Osteoblast (primary cell): Measurements from ENCODE around the gene KIAA1614. TPM values are rescaled to one million over a fixed set of nuclear protein-coding genes. Genes with fewer than 3 reads are reported as not detected.

Experiments
- DNase-seq: peaks from one replicate; pipeline ENCODE4 v3.0.0; 2011; ENCODE audit warnings: low spot score, mixed read lengths; ENCODE audit not compliant: insufficient read length; ENCODE audit errors: missing footprints
- H2AFZ ChIP-seq: 2 replicates; pipeline ENCODE4 v1.6.0; 2011; ENCODE audit warnings: mild to moderate bottlenecking, low read length
- H3K27ac ChIP-seq: 2 replicates; pipeline ENCODE4 v1.5.1; 2011; ENCODE audit warnings: mild to moderate bottlenecking, low read depth, low read length, moderate library complexity
- H3K27me3 ChIP-seq: 2 replicates; pipeline ENCODE4 v1.6.0; 2012; ENCODE audit warnings: mild to moderate bottlenecking, control low read depth, inconsistent platforms, low read length, moderate library complexity; ENCODE audit not compliant: insufficient read depth
- H3K36me3 ChIP-seq: 2 replicates; pipeline ENCODE4 v1.5.1; 2011; ENCODE audit warnings: mild to moderate bottlenecking, low read length, control low read depth, moderate library complexity; ENCODE audit not compliant: insufficient read depth
- H3K4me1 ChIP-seq: 2 replicates; pipeline ENCODE4 v1.5.1; 2011; ENCODE audit warnings: mild to moderate bottlenecking, low read length, control low read depth, moderate library complexity; ENCODE audit not compliant: insufficient read depth
- H3K4me2 ChIP-seq: 2 replicates; pipeline ENCODE4 v1.6.0; 2011; ENCODE audit warnings: mild to moderate bottlenecking, low read length; ENCODE audit not compliant: insufficient read depth
- H3K4me3 ChIP-seq: fragments of 200-600 bp; sonication (generic); 3 replicates; pipeline ENCODE4 v1.5.1; 2012; ENCODE audit warnings: mild to moderate bottlenecking, low read length, inconsistent platforms; ENCODE audit not compliant: insufficient read depth
- H3K79me2 ChIP-seq: 2 replicates; pipeline ENCODE4 v1.6.0; 2012; ENCODE audit warnings: mild to moderate bottlenecking, low read length, control low read depth, inconsistent platforms; ENCODE audit not compliant: insufficient read depth
- H3K9me3 ChIP-seq: 2 replicates; pipeline ENCODE4 v1.5.1; 2011; ENCODE audit warnings: low read depth, low read length, control low read depth
- H4K20me1 ChIP-seq: 2 replicates; pipeline ENCODE4 v1.6.0; 2012; ENCODE audit warnings: mild to moderate bottlenecking, low read length, control low read depth; ENCODE audit not compliant: insufficient read depth
- total RNA-seq: library from RNA; depleted of rRNA; stranded (reverse); fragments of >200 nt; gene quantifications from 2 replicates; pipeline ENCODE4 v1.2.3, GENCODE V29; 2012
- TF ChIP-seq, protein P1 (sequence below): IDR thresholded peaks from 2 replicates; pipeline ENCODE4 v1.5.1; 2011; ENCODE audit warnings: mild to moderate bottlenecking, low read depth, low read length, moderate library complexity; ENCODE audit errors: extremely low read depth

Gene KIAA1614
- total RNA-seq, 1 donor = 12.7 TPM

DNA sequence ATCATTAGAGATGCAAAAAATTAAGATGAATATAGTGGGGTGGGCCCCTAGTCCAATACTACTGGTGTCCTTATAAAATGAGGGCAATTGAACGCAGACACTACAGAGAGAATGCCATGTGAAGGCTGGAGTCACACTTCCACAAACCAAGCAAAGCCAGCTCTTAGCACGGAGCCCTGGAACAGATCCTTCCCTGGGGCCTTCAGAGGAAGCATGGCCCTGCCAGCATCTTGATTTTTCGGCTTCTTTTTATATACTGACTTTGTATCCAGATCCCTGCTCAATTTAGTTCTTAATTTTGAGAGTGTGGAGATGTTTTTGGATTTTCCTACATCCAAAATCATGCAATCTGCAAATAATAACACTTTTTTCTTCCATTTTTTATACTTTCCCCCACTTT is 10.2 kb upstream of the KIAA1614 start:
- TF ChIP-seq, protein P1, sequence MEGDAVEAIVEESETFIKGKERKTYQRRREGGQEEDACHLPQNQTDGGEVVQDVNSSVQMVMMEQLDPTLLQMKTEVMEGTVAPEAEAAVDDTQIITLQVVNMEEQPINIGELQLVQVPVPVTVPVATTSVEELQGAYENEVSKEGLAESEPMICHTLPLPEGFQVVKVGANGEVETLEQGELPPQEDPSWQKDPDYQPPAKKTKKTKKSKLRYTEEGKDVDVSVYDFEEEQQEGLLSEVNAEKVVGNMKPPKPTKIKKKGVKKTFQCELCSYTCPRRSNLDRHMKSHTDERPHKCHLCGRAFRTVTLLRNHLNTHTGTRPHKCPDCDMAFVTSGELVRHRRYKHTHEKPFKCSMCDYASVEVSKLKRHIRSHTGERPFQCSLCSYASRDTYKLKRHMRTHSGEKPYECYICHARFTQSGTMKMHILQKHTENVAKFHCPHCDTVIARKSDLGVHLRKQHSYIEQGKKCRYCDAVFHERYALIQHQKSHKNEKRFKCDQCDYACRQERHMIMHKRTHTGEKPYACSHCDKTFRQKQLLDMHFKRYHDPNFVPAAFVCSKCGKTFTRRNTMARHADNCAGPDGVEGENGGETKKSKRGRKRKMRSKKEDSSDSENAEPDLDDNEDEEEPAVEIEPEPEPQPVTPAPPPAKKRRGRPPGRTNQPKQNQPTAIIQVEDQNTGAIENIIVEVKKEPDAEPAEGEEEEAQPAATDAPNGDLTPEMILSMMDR = no peak
- Histone ChIP-seq H2AFZ (no peak overlapping the region), H3K27ac (no peak overlapping the region), H4K20me1 (no peaks in the 10 kb centered on the region), H3K4me3 (no peak overlapping the region), H3K4me2 (no peak overlapping the region), H3K4me1 (peaks cover 8% of the 10 kb centered on the region), H3K27me3 (no peaks in the 10 kb centered on the region), H3K36me3 (no peaks in the 10 kb centered on the region), H3K79me2 (no peaks in the 10 kb centered on the region), H3K9me3 (no peaks in the 10 kb centered on the region)
- no peak for DNase-seq

DNA sequence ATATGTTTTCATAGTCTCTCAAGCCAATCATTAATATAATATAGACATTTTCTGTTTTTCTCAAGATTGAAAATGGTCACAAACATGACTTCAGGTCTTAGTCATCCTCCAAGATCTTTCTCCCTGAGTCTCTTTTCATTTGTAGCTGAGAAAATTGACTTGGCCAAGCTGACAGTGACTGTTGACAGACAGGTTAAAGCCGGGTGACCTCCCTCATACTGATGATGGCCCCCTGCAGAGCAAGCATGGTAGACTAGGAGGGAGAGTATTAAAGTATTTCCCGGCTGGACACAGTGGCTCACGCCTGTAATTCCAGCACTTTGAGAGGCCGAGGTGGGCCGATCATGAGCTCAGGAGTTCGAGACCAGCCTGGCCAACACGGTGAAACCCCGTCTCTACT is 6.8 kb upstream of the KIAA1614 start:
- no peak overlapping the region for H3K4me3 ChIP-seq
- no peaks in the 10 kb centered on the region for H3K36me3 ChIP-seq
- TF ChIP-seq, protein P1 = no peak
- H3K9me3 ChIP-seq = no peaks in the 10 kb centered on the region
- H4K20me1 ChIP-seq = no peaks in the 10 kb centered on the region
- no peak overlapping the region for H3K27ac ChIP-seq
- peaks cover 4% of the 10 kb centered on the region for H3K4me1 ChIP-seq
- H3K27me3 ChIP-seq = no peaks in the 10 kb centered on the region
- H2AFZ ChIP-seq = no peak overlapping the region
- no peak for DNase-seq
- H3K4me2 ChIP-seq = no peak overlapping the region
- H3K79me2 ChIP-seq = peaks cover 4% of the 10 kb centered on the region

DNA sequence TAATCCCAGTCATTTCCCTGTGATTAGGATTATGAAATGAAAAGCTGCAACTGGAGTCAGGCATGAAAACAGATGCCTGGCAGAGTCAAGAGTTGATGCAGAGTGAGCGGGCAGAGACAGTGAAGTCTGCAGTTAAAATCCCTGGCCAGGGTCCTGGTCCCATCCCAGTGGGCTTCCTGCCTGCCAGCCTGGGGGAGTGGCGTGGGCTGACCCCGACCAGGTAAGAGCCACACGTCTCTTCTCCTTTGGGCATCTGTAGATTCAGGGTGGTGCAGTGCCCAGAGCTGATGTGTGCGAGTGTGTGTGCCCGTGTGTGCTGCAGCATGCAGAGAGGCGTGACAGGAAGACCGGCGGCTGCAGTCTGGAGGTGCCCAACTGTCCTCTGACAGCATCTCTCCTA is 6.2 kb upstream of the KIAA1614 start:
- Histone ChIP-seq H3K4me2 (no peak overlapping the region), H2AFZ (no peak overlapping the region), H4K20me1 (no peaks in the 10 kb centered on the region), H3K4me1 (peaks cover 8% of the 10 kb centered on the region), H3K27me3 (no peaks in the 10 kb centered on the region), H3K79me2 (peaks cover 8% of the 10 kb centered on the region), H3K36me3 (no peaks in the 10 kb centered on the region), H3K9me3 (no peaks in the 10 kb centered on the region), H3K4me3 (no peak overlapping the region), H3K27ac (no peak overlapping the region)
- DNase-seq = peak; percentile 51
- TF ChIP-seq, protein P1 = no peak

DNA sequence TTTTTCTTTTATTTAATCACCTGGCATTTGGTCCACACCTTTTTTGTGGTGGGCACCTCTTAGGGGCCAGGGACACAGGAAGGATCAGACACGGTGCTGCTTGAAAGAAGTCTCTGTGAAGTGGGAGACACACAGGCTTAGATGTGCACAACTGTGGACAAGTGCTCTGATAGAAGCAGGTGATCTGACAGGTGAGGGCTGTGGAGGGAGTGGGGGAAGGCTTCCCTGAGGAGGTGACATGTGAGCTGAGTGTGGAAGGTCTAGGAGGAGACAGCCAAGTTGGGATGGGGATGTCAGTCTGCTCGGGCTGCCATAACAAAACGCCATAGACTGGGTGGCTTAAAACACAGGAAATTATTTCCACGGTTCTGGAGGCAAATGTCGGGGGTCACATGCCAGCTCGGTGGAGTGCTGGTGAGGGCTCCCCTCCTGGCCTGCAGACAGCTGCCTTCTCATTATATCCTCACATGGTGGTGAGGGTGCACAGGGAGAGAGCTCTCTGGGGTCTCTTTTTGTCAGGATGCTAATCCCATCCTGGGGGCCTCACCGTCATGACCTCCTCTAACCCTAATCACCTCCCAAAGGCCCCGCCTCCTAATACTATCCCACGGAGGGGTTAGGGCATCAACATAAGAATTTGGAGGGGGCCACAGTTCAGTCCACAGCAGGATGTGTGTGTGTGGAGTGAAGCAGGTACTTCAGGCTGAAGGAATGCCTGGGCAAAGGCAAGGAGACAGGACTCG is 5.2 kb upstream of the KIAA1614 start:
- DNase-seq = peak; percentile 31
- Histone ChIP-seq H3K36me3 (no peaks in the 10 kb centered on the region), H2AFZ (no peak overlapping the region), H4K20me1 (no peaks in the 10 kb centered on the region), H3K79me2 (peaks cover 8% of the 10 kb centered on the region), H3K27ac (no peak overlapping the region), H3K4me3 (no peak overlapping the region), H3K9me3 (no peaks in the 10 kb centered on the region), H3K4me1 (peaks cover 13% of the 10 kb centered on the region), H3K4me2 (no peak overlapping the region), H3K27me3 (no peaks in the 10 kb centered on the region)
- TF ChIP-seq, protein P1 = no peak
